Measurements from ENCODE around the gene CXorf66. TPM values are rescaled to one million over a fixed set of nuclear protein-coding genes. Genes with fewer than 3 reads are reported as not detected.
A peak's percentile ranks its signal among the peaks of the same experiment; 100 is the strongest.
"Not testable (repeated sequence)": the region's sequence is repeated elsewhere in the genome, so short reads cannot be mapped to it uniquely, and the experiment has no call there.

Gene CXorf66
- total RNA-seq, 1 donor from 2014 or later: not detected

GRCh38 chrX:139930401-139930800, 34.9 kb downstream of the CXorf66 start:
- DNase-seq (ENCODE audit: low read depth): no peak

DNA sequence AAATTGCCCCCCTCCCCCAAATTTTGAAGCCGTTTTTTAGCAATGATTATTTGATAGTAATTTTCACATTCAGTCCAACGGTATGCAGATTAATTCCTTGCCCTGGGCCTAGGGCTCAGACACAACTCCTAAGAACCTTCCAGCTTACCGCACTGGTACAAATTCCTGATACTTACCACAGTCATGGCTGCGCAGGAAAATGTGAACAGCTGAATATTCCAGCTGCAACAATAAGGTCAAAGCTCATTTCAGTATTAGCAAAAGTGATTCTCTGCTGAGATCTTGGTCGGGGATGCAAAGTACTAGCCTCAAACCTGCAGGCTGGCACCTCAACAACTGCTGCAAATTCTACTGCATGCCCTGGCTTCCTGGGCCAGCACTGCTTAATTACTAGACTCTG, 35.4 kb downstream of the CXorf66 start:
- DNase-seq (ENCODE audit: low read depth): peak; percentile 42

- DNase-seq (ENCODE audit: low read depth): no peak
Measured at GRCh38 chrX:139924696-139925095, 40.6 kb downstream of the CXorf66 start.

- no peak for DNase-seq (ENCODE audit: low read depth)
Measured at GRCh38 chrX:139924069-139924695, 41.1 kb downstream of the CXorf66 start.

DNA sequence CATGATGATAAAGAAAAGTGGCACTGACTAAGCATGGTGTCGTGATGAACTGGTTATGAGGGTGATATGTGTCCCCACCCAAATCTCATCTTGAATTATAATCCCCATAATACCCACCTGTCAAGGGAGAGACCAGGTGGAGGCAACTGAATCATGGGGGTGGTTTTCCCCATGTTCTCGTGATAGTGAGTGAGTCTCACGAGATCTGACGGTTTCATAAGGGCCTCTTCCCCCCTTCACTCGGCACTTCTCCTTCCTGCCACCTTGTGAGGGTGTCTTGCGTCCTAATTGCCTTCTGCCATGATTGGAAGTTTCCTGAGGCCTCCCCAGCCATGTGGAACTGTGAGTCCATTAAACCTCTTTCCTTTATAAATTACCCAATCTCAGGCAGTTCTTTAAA, 44.2 kb downstream of the CXorf66 start:
- not testable (repeated sequence) for DNase-seq (ENCODE audit: low read depth)

DNA sequence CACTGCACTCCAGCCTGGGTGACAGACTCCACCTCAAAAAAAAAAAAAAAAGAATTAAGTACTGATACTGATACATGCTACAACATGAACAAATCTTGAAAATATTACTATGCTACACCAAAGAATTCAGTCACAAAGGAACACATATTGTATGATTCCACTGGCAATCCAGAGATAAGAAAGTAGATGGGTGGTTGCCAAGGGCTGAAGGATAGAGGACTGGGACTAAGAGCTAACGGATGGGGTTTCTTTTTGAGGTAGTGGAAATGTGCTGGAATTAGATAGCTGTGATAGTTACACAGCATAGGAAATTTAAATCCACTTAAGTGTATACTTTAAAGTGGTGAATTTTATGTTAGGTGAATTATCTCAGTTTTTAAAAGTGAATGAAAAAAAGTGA, 45.0 kb downstream of the CXorf66 start:
- DNase-seq (ENCODE audit: low read depth): no peak

DNA sequence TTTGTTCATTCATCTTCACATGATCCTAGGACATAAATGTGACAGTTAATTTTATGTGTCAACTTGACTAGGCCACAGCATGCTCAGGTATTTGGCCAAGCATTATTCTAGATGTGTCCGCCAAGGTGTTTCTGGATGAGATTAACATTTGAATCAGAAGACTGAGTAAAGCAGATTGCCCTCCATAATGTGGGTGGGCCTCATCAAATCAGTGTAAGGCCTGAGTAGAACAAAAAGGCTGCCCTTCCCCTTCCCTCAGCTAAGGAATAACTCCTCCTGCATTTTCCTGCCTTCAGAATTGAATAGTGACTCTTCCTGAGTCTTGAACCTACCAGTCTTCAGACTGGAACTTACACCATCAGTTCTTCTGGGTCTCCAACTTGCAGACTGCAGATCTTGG, 50.9 kb downstream of the CXorf66 start:
- DNase-seq (ENCODE audit: low read depth): no peak

- DNase-seq (ENCODE audit: low read depth): no peak
Measured at GRCh38 chrX:139909712-139910111, 55.6 kb downstream of the CXorf66 start.

DNA sequence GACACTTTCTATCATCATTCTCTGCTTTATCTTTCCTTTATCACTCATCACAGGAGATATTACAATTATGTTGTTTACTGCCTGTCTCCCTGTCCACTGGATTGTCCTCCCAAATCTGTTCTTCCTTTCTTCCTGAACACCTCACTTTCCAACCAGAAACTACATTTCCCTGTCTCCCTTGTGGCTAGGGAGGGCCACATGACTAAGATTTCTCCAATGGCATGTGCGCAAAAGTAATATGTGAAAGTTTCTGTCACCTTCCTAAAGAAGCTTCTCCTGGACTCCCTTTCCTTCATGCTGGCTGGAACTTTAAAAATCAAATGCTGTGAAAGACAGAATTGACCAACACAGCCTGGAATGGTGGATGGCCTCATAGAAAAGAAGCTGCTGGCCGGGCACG, 58.2 kb downstream of the CXorf66 start:
- no peak for DNase-seq (ENCODE audit: low read depth)

- DNase-seq (ENCODE audit: low read depth): no peak
Measured at GRCh38 chrX:139905743-139906142, 59.6 kb downstream of the CXorf66 start.

MicroRNAs within 50 kb of the gene (microRNA counts, 767-probe panel; counts per million panel counts)
- not detected for microRNA hsa-miR-505-3p

Small RNA genes lying within 50 kb of the gene (microRNA-seq; reads per million reads assigned to microRNA genes)
- 62.2 reads per million, percentile 50 among the genes with 10 or more reads in this experiment for gene MIR505

Other genes with a start within 250 kb of the CXorf66 start
- 13.6 and 24.6 TPM in 2 replicates for gene ATP11C, start 32.5 kb downstream of the CXorf66 start, total RNA-seq